Tibial nerve (tissue), 4 donors: ENCODE measurements around the gene ALPP. TPM values are rescaled to one million over a fixed set of nuclear protein-coding genes. Genes with fewer than 3 reads are reported as not detected.

Experiments used
- DNase-seq, 2 donors: peaks; one replicate each; pipeline ENCODE4 v3.0.0-alpha.2; 2019; ENCODE audit warnings: low spot score in 2 of 2
- H3K27ac ChIP-seq, 4 donors: fragments of 200-600 bp; sonication (generic) in 3 of 4; one replicate each; pipeline ENCODE4 v1.5.1; 2017 to 2019; ENCODE audit warnings: mild to moderate bottlenecking in 1 of 4
- H3K27me3 ChIP-seq, 2 donors: fragments of 200-600 bp; sonication (generic) in 1 of 2; one replicate each; pipeline versions ENCODE4 v1.5.1 to v1.6.0; 2017 to 2019
- H3K36me3 ChIP-seq, 3 donors: fragments of 200-600 bp; sonication (generic); one replicate each; pipeline ENCODE4 v1.5.1; 2018 to 2019
- H3K4me1 ChIP-seq, 4 donors: fragments of 200-600 bp; sonication (generic) in 3 of 4; one replicate each; pipeline ENCODE4 v1.5.1; 2017 to 2019
- H3K4me3 ChIP-seq, 4 donors: fragments of 200-600 bp; sonication (generic) in 3 of 4; one replicate each; pipeline ENCODE4 v1.5.1; 2017 to 2019; ENCODE audit warnings: mild to moderate bottlenecking in 1 of 4, moderate library complexity in 1 of 4
- H3K9me3 ChIP-seq, 4 donors: fragments of 200-600 bp; sonication (generic) in 3 of 4; one replicate each; pipeline ENCODE4 v1.5.1; 2017 to 2019
- EP300 ChIP-seq, 2 donors: sonication (generic); formaldehyde crosslinking; IDR thresholded peaks; one replicate each; pipeline ENCODE4 v1.6.1; 2017; ENCODE audit warnings: antibody characterized with exemption in 2 of 2, mild to moderate bottlenecking in 1 of 2
- POLR2A ChIP-seq, 2 donors: fragments of 450-650 bp; IDR thresholded peaks; one replicate each; pipeline ENCODE4 v1.6.1; 2017; ENCODE audit warnings: antibody characterized with exemption in 2 of 2, mild to moderate bottlenecking in 2 of 2, moderate library complexity in 2 of 2
- WGBS, 2 donors: methylation state at CpG; one replicate each; pipeline ENCODE4 v1.1.5; 2018; 5-methylcytosine and 5-hydroxymethylcytosine counted together
- total RNA-seq, 4 donors: library from RNA; depleted of rRNA; stranded (reverse); fragments of >200 nt; gene quantifications; one replicate each; pipeline ENCODE4 v1.1.0, GENCODE V29; 2016
- TF ChIP-seq, protein P1 (sequence below), 5 experiments: fragments of 200-600 bp in 3 of 5; fragments of 450-650 bp in 2 of 5; sonication (generic) in 3 of 5; IDR thresholded peaks; one replicate each; pipeline ENCODE4 v1.5.1; 2016 to 2019; ENCODE audit warnings: antibody characterized with exemption in 5 of 5, mild to moderate bottlenecking in 3 of 5, moderate library complexity in 2 of 5

The ALPP gene
- total RNA-seq, 4 donors from 2014 or later: not detected

DNA sequence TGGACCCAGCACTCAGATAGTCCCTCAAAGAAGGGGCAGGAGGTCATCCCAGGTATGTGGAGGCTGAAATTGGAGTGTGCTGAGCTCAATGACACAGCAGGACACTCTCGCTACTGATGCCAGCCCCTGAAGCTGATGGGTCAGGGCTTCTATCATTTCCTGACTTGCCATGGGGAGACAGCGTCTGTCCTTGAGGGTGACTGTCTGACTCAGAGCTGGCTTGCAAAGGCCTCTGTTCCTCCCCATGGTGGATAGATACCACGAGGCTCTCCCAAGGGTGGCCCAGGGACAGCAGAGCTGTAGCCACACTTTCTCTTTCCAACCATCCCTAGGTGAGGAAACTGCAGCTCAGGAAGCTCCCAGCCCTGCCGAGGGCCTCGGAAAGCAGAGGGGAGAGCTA, 38.9 kb downstream of the ALPP start:
- WGBS, 2 donors: 70 to 95% methylated on average over 2 to 5 of the region's 5 CpGs
- peaks cover 0 to 29% (median 5%) of the 10 kb centered on the region in 4 donors for H3K4me1 ChIP-seq
- no peak overlapping the region for H3K27ac ChIP-seq
- TF ChIP-seq, protein P1, sequence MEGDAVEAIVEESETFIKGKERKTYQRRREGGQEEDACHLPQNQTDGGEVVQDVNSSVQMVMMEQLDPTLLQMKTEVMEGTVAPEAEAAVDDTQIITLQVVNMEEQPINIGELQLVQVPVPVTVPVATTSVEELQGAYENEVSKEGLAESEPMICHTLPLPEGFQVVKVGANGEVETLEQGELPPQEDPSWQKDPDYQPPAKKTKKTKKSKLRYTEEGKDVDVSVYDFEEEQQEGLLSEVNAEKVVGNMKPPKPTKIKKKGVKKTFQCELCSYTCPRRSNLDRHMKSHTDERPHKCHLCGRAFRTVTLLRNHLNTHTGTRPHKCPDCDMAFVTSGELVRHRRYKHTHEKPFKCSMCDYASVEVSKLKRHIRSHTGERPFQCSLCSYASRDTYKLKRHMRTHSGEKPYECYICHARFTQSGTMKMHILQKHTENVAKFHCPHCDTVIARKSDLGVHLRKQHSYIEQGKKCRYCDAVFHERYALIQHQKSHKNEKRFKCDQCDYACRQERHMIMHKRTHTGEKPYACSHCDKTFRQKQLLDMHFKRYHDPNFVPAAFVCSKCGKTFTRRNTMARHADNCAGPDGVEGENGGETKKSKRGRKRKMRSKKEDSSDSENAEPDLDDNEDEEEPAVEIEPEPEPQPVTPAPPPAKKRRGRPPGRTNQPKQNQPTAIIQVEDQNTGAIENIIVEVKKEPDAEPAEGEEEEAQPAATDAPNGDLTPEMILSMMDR (IDR thresholded peaks at IDR 0.05): no peak
- TF ChIP-seq EP300 (IDR thresholded peaks at IDR 0.05) (no peak), POLR2A (IDR thresholded peaks at IDR 0.05) (no peak)
- H3K9me3 ChIP-seq: peaks cover 0 to 7% (median 0%) of the 10 kb centered on the region in 4 donors
- peaks cover 0 to 81% of the 10 kb centered on the region in 2 donors for H3K27me3 ChIP-seq
- no peaks in the 10 kb centered on the region for H3K36me3 ChIP-seq
- no peak overlapping the region for H3K4me3 ChIP-seq
- no peak for DNase-seq

- no peak for DNase-seq
- no peaks in the 10 kb centered on the region for H3K36me3 ChIP-seq
- H3K27me3 ChIP-seq: peaks cover 0 to 78% of the 10 kb centered on the region in 2 donors
These were observed 39.5 kb downstream of the ALPP start for GRCh38 chr2:232418056-232418455.

GRCh38 chr2:232418466-232419244, 40.1 kb downstream of the ALPP start:
- peaks cover 0 to 72% of the 10 kb centered on the region in 2 donors for H3K27me3 ChIP-seq
- no peak for TF ChIP-seq POLR2A (IDR thresholded peaks at IDR 0.05)
- TF ChIP-seq, protein P1 (IDR thresholded peaks at IDR 0.05): no peak
- no peak for TF ChIP-seq EP300 (IDR thresholded peaks at IDR 0.05)
- H3K27ac ChIP-seq: no peak overlapping the region
- H3K36me3 ChIP-seq: no peaks in the 10 kb centered on the region
- 1 to 2% methylated on average over 36 to 41 of the region's 49 CpGs for WGBS, 2 donors
- peaks cover 0 to 29% (median 5%) of the 10 kb centered on the region in 4 donors for H3K4me1 ChIP-seq
- no peak for DNase-seq
- H3K9me3 ChIP-seq: peaks cover 0 to 11% (median 0%) of the 10 kb centered on the region in 4 donors
- H3K4me3 ChIP-seq: peak overlapping the region in 1 of 4 donors; percentile 27

More at GRCh38 chr2:232418056-232418455, 39.5 kb downstream of the ALPP start:
- Histone ChIP-seq H3K4me1 (peaks cover 0 to 29% (median 5%) of the 10 kb centered on the region in 4 donors), H3K27ac (no peak overlapping the region), H3K9me3 (peaks cover 0 to 11% (median 0%) of the 10 kb centered on the region in 4 donors), H3K4me3 (no peak overlapping the region)
- TF ChIP-seq POLR2A (IDR thresholded peaks at IDR 0.05) (no peak), EP300 (IDR thresholded peaks at IDR 0.05) (no peak)
- TF ChIP-seq, protein P1 (IDR thresholded peaks at IDR 0.05): no peak
- 43 to 65% methylated on average over 3 to 5 of the region's 6 CpGs for WGBS, 2 donors

GRCh38 chr2:232419245-232420072, 40.9 kb downstream of the ALPP start:
- H3K27me3 ChIP-seq: peaks cover 0 to 74% of the 10 kb centered on the region in 2 donors
- DNase-seq: no peak
- no peak overlapping the region for H3K27ac ChIP-seq
- no peaks in the 10 kb centered on the region for H3K36me3 ChIP-seq
- WGBS, 2 donors: 1 to 5% methylated on average over 37 to 41 of the region's 79 CpGs
- H3K4me1 ChIP-seq: peaks cover 0 to 29% (median 5%) of the 10 kb centered on the region in 4 donors
- H3K4me3 ChIP-seq: peak overlapping the region in 1 of 4 donors; percentile 27
- TF ChIP-seq POLR2A (IDR thresholded peaks at IDR 0.05) (no peak), EP300 (IDR thresholded peaks at IDR 0.05) (no peak)
- TF ChIP-seq, protein P1 (IDR thresholded peaks at IDR 0.05): no peak
- H3K9me3 ChIP-seq: peaks cover 0 to 11% (median 0%) of the 10 kb centered on the region in 4 donors
